Astrocyte of the cerebellum (primary cell): ENCODE measurements around the gene MAN2A2.
A peak's percentile ranks its signal among the peaks of the same experiment; 100 is the strongest.

ENCODE experiments used
- DNase-seq: peaks from one replicate; pipeline ENCODE4 v3.0.0-alpha.2; 2011; ENCODE audit warnings: low read depth
- H3K4me3 ChIP-seq: 2 replicates; pipeline ENCODE4 v1.5.1; 2011; ENCODE audit warnings: mild to moderate bottlenecking, low read depth, low read length, moderate library complexity
- in situ Hi-C: cut with HindIII; loops from 2 replicates; pipeline ENCODE4 v1.10.0; 2017; ENCODE audit warnings: low sequenced_read_pairs
- TF ChIP-seq, protein P1 (sequence below): IDR thresholded peaks from 2 replicates; pipeline ENCODE4 v1.5.1; 2012; ENCODE audit warnings: low read length, low read depth, moderate library complexity, mild to moderate bottlenecking; ENCODE audit errors: missing control alignments

MAN2A2 gene

DNA sequence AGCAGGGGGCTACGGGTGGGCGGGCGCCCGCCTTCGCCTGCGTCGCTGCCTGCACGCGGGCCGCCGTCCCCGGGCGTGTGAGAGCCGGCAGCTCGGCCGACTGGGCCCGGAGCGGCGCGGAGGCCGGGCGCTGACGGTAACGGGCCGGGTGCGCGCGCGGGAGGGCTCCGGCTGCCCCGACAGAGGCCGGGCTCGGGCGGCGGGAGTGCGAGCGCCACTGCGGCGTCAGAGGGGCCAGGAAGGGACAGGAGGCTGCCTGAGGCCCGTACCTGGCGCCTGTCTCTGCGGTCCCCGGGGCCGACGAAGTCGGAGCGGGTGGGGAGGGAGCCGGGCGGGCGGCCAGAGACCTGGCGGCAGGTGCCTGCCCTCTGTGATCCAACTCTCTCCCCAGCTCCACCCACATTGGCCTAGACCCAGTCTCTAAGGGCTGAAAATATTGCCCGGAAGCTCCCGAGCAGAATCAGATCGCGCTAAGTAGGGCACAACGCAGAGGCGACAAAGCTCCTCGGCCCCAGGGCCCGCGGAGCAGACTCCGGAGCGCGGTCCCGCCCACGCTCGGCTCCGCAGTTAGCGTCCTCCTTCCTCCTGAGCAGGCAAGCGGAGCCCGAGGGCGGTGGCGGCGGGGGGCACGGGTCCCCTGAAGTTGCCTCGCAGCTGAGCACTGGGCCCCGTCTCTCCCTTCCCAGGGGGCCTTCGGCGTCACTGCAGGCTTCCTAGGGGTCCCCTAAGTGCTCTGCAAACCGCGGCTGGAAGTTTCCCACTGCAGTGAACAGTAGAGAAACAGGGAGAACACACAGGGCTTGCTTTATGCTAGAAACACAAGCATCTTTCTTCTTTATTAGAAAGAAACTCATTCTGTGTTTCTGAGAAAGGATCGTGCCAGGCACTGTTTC is at the start of gene MAN2A2:
TSS of gene MAN2A2 (plus strand) at position 463 of the 893 bp plus-strand sequence. CDS start 906 bp downstream, outside the sequence.
- no peak for DNase-seq
- peak within 1 kb of the TSS; percentile 71 for H3K4me3 ChIP-seq
- in situ Hi-C loops = no loop called here
- TF ChIP-seq, protein P1, sequence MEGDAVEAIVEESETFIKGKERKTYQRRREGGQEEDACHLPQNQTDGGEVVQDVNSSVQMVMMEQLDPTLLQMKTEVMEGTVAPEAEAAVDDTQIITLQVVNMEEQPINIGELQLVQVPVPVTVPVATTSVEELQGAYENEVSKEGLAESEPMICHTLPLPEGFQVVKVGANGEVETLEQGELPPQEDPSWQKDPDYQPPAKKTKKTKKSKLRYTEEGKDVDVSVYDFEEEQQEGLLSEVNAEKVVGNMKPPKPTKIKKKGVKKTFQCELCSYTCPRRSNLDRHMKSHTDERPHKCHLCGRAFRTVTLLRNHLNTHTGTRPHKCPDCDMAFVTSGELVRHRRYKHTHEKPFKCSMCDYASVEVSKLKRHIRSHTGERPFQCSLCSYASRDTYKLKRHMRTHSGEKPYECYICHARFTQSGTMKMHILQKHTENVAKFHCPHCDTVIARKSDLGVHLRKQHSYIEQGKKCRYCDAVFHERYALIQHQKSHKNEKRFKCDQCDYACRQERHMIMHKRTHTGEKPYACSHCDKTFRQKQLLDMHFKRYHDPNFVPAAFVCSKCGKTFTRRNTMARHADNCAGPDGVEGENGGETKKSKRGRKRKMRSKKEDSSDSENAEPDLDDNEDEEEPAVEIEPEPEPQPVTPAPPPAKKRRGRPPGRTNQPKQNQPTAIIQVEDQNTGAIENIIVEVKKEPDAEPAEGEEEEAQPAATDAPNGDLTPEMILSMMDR = no peak

DNA sequence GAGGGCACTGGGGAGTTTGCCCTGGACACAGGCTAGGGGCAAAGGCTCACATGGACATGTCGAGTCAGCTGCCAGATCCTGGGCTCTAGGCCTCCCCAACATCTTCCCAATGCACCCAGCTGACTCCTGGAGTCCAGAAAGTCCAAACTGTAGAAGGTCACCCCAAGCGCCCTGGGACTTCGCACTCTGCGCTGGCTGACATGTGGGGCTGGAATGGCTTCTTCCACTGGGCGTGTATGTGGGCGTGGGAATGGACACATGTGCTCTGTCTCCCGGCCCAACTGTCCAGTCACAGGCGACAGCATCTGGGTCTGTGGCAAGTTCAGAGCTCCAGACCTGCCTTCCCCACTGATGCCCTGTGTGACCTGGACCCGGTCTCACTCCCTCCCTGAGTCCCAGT is 48.0 kb upstream of the MAN2A2 start:
- TF ChIP-seq, protein P1 = no peak
- no peak for DNase-seq
- H3K4me3 ChIP-seq = no peak overlapping the region
- in situ Hi-C loops = no loop called here

DNA sequence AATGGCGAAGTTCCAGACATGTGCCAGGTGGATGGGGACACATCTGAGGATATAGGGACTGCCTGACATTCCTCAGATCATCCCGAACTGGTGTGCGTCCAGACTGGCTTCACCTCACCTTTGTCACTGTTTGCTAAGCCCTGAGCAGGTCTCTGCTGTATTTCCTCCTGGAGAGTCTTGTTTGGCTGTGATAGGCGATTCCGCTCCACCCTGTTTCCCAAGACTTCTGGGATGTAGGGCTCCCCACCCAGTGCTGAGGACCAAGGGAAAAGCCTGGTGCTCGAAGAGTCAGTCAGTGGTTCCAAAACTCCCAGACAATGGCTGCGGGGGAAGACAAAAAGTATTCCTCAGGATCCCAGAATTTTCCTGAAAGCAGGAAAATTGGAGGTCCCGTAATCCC is 45.8 kb upstream of the MAN2A2 start:
- in situ Hi-C loops = no loop called here
- TF ChIP-seq, protein P1 = no peak
- DNase-seq = no peak
- no peak overlapping the region for H3K4me3 ChIP-seq

DNA sequence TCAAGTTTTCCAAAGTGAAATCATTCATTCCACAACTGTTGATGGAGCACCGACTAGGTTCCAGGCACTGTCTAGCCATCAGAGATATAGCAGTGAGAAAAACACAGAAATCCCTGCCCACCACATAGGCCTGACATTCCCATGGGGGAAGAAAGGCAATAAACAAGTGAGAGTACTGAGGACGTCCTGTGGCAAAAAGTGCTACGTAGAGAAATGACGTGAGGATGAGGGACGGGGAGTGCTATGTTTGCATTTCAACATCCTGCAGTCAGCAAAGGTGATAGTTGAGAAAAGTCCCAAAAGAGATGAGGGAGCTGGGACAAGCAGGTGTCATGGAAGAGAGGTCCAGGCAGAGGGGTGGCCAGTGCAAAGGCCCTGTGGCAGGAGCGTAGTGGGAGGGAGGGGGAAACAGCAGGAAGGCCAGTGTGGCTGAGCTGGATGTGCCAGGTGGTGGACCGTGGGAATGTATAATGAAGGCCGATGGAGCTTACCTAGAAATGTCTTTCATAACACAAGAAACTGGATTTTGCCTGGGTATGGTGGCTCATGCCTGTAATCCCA is 45.1 kb upstream of the MAN2A2 start:
- H3K4me3 ChIP-seq = no peak overlapping the region
- TF ChIP-seq, protein P1 = no peak
- in situ Hi-C loops = no loop called here
- DNase-seq = no peak

DNA sequence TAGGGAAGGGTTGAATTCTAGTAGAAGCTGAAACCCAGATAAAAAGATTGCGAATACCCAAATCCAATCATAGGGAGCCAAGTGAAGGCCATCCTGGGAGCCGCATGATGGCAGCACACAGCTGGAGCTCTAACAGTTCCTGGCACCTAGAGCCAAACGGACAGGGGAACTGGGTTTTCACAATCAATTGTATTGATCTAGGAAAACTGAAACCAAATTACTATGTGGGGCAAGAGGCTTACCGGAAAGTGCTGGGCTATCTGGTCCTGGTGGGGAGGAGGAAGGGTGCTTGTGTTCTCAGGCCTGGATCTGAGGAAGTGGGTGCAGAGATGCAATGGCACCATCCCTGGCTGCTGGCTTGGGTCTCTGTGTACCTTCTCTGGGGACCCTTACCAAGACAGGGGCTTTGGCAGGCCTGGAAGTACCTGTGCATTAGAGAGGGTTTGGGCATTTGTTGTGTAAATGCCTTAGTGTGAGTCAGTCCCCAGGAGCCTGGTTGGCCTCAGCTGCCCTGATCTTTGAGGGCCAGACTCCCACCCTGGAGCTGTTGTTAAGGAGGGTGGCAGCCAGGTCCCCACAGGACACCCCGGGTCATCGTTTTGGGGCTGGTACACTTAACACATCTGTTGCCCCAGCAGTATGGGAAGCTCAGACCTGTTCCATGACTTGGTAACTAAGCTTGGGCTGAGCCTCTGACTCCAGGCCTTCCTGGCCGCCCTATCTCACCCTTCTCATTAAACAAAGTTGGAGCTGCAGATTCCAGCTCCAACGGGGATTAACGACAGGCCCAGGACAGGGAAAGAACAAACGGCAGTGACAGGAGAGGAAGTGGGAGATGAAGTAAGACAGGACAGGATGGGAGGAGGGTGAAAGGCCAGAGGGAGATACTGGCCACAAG is 43.6 kb upstream of the MAN2A2 start:
- no peak overlapping the region for H3K4me3 ChIP-seq
- DNase-seq = no peak
- TF ChIP-seq, protein P1 = no peak
- in situ Hi-C loops = no loop called here

DNA sequence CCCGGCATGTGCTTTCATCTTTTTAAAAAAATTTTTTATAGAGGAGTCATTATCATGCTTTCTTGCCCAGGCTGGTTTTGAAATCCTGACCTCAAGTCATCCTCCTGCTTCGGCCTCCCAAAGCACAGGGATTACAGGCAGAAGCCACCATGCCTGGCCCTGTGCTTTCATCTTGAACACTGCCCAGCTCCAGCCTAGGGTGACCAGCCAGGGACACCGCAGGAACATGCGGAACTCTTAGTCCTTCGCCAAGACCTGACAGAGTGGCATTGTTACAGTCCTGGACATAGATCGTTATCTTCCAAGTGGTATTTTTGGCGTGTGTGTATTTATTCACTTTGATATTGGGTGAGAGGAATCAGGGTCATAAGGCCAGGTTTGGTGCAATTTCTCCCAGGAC is 42.7 kb upstream of the MAN2A2 start:
- in situ Hi-C loops = no loop called here
- no peak for DNase-seq
- TF ChIP-seq, protein P1 = no peak
- H3K4me3 ChIP-seq = no peak overlapping the region
